Smooth muscle cell (in vitro differentiated cells): ENCODE data around the gene ZDHHC18. TPM values are rescaled to one million over a fixed set of nuclear protein-coding genes. Genes with fewer than 3 reads are reported as not detected.

ENCODE experiments used
- DNase-seq: peaks from one replicate; lab custom pipeline; 2025; ENCODE audit not compliant: unreplicated experiment; lab: John Stamatoyannopoulos, UW
- H2AFZ ChIP-seq: fragments of 200-600 bp; sonication (generic); 2 replicates; pipeline ENCODE4 v1.6.0; 2016; ENCODE audit warnings: antibody characterized with exemption, low read depth, mild to moderate bottlenecking
- H3F3A ChIP-seq: fragments of 200-600 bp; sonication (generic); 2 replicates; pipeline ENCODE4 v1.6.0; 2017; ENCODE audit warnings: antibody characterized with exemption, low read depth
- H3K27ac ChIP-seq: fragments of 200-600 bp; sonication (generic); 2 replicates; pipeline ENCODE4 v1.5.1; 2016; ENCODE audit warnings: low read depth, mild to moderate bottlenecking
- H3K27me3 ChIP-seq: fragments of 200-600 bp; sonication (generic); 2 replicates; pipeline ENCODE4 v1.6.1; 2016; ENCODE audit warnings: low read depth, mild to moderate bottlenecking
- H3K36me3 ChIP-seq: fragments of 200-600 bp; sonication (generic); 2 replicates; pipeline ENCODE4 v1.5.1; 2016; ENCODE audit warnings: low read depth
- H3K4me1 ChIP-seq: fragments of 200-600 bp; sonication (generic); 2 replicates; pipeline ENCODE4 v1.5.1; 2016; ENCODE audit warnings: low read depth
- H3K4me2 ChIP-seq: fragments of 200-600 bp; sonication (generic); 2 replicates; pipeline ENCODE4 v1.6.0; 2016; ENCODE audit warnings: mild to moderate bottlenecking
- H3K4me3 ChIP-seq: fragments of 200-600 bp; sonication (generic); 2 replicates; pipeline ENCODE4 v1.5.1; 2016; ENCODE audit warnings: mild to moderate bottlenecking
- H3K79me2 ChIP-seq: fragments of 200-600 bp; sonication (generic); 2 replicates; pipeline ENCODE4 v1.6.0; 2016; ENCODE audit warnings: low read depth, mild to moderate bottlenecking
- H3K9ac ChIP-seq: fragments of 200-600 bp; sonication (generic); 2 replicates; pipeline ENCODE4 v1.6.0; 2016; ENCODE audit warnings: low read depth
- H3K9me3 ChIP-seq: fragments of 200-600 bp; sonication (generic); replicated peaks from 2 replicates; pipeline ENCODE4 v1.5.1; 2016; ENCODE audit warnings: low read depth
- H4K20me1 ChIP-seq: fragments of 200-600 bp; sonication (generic); 2 replicates; pipeline ENCODE4 v1.6.0; 2016; ENCODE audit warnings: low read depth
- WGBS: methylation state at CpG from one replicate; pipeline ENCODE4 v1.1.7; 2016; ENCODE audit warnings: low lambda C conversion rate; 5-methylcytosine and 5-hydroxymethylcytosine counted together
- polyA plus RNA-seq: library from polyadenylated mRNA; unstranded; fragments of >200 nt; fragmentation: Nextera tagmentation; extraction: Ambion mirVana; gene quantifications from 2 replicates; pipeline ENCODE4 v1.2.1, GENCODE V29; 2016
- total RNA-seq: library from RNA; depleted of rRNA; stranded (reverse); fragments of >200 nt; gene quantifications from 2 replicates; pipeline ENCODE4 v1.2.3, GENCODE V29; 2014
- TF ChIP-seq, protein P1 (sequence below): fragments of 200-600 bp; sonication (generic); IDR thresholded peaks from 2 replicates; pipeline ENCODE4 v1.5.1; 2017; ENCODE audit warnings: borderline replicate concordance, mild to moderate bottlenecking, antibody characterized with exemption; ENCODE audit not compliant: insufficient read depth, poor library complexity, severe bottlenecking

The ZDHHC18 gene
- total and polyA plus RNA-seq, 2 experiments from 2014 or later = 20.3 to 52.5 TPM

DNA sequence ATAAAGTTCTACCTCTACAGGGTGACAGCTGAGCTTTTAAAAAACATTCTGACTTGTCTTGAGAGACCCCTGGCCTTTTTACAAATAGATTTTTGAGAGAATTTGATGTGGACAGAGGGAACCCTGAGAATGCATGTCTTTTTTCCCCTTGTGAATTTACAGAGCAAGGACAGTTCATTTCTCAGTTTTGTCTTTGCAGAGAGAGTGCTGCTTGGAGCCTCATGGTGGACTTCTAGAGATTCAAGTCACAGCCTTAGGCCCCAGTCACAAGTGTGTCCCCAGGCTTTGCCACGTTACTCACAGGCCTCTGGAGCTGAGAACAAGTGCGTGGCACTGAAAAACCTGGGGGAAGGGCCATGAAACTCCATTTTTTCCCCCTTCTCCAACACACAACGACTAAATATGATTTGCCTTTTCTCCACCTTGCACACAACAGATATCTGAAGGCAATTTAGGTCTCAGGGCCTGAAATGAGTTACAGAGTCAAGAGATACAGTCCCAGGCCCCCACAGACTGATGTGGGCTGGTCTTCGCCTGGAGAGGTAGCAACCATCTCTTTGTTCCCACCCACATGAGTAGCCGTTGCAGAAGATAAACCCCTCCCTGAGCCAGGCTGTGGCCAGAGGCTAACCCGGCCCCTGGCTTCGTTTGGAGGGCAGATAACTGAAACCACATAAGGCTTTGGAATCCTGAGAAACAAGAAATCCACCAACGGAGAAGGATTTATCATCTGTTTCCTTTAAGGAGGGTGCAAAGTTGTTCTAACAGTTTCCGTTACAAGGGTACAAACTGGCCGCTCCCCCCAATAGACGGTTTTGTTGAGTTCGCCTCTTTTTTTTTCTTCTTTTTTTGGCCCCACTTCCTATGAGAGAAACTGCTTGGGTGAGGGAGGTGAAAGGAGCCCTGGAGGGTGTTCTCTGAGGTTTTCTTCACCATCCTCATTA is 39.8 kb upstream of the ZDHHC18 start:
- 6% methylated on average over 12 of the region's 12 CpGs for WGBS

DNA sequence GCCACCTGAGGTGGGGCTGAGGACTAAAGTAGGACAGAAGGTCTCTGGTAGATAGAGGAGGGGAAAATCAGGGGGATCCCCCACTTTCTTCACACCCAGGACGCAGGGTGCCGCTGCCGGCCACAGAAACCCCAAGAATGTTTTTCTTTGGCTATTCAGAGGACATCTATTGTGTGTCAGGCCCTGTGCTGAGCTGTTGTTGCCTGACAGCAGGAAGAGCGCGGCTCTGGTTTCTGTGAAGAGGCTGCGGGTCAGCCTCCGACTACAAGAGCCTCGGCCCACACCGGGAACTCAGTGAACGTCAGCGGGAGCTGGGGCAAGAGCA is 39.1 kb upstream of the ZDHHC18 start:
- DNase-seq = no peak
- no peaks in the 10 kb centered on the region for H3K36me3 ChIP-seq
- TF ChIP-seq, protein P1, sequence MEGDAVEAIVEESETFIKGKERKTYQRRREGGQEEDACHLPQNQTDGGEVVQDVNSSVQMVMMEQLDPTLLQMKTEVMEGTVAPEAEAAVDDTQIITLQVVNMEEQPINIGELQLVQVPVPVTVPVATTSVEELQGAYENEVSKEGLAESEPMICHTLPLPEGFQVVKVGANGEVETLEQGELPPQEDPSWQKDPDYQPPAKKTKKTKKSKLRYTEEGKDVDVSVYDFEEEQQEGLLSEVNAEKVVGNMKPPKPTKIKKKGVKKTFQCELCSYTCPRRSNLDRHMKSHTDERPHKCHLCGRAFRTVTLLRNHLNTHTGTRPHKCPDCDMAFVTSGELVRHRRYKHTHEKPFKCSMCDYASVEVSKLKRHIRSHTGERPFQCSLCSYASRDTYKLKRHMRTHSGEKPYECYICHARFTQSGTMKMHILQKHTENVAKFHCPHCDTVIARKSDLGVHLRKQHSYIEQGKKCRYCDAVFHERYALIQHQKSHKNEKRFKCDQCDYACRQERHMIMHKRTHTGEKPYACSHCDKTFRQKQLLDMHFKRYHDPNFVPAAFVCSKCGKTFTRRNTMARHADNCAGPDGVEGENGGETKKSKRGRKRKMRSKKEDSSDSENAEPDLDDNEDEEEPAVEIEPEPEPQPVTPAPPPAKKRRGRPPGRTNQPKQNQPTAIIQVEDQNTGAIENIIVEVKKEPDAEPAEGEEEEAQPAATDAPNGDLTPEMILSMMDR = no peak
- H3K4me2 ChIP-seq = peak overlapping the region; percentile 89
- H3F3A ChIP-seq = peaks cover 26% of the 10 kb centered on the region
- peak overlapping the region; percentile 73 for H2AFZ ChIP-seq
- H3K4me1 ChIP-seq = peaks cover 25% of the 10 kb centered on the region
- H3K27me3 ChIP-seq = no peaks in the 10 kb centered on the region
- peak overlapping the region; percentile 81 for H3K4me3 ChIP-seq
- 4% methylated on average over 11 of the region's 11 CpGs for WGBS
- peak overlapping the region; percentile 95 for H3K27ac ChIP-seq
- peaks cover 2% of the 10 kb centered on the region for H3K79me2 ChIP-seq
- peak overlapping the region; percentile 88 for H3K9ac ChIP-seq
- no peaks in the 10 kb centered on the region for H3K9me3 ChIP-seq
- peaks cover 4% of the 10 kb centered on the region for H4K20me1 ChIP-seq

More for the DNA sequence above, 39.8 kb upstream of the ZDHHC18 start:
- H3K4me1 ChIP-seq = peaks cover 25% of the 10 kb centered on the region
- H3F3A ChIP-seq = peaks cover 29% of the 10 kb centered on the region
- H3K27ac ChIP-seq = peak overlapping the region; percentile 95
- peak overlapping the region; percentile 88 for H3K9ac ChIP-seq
- peak overlapping the region; percentile 73 for H2AFZ ChIP-seq
- H3K27me3 ChIP-seq = no peaks in the 10 kb centered on the region
- peaks cover 8% of the 10 kb centered on the region for H3K79me2 ChIP-seq
- H3K9me3 ChIP-seq = no peaks in the 10 kb centered on the region
- TF ChIP-seq, protein P1 = no peak
- peak overlapping the region; percentile 81 for H3K4me3 ChIP-seq
- peak overlapping the region; percentile 89 for H3K4me2 ChIP-seq
- H3K36me3 ChIP-seq = peaks cover 3% of the 10 kb centered on the region
- peaks cover 10% of the 10 kb centered on the region for H4K20me1 ChIP-seq
- DNase-seq = peak; percentile 32

DNA sequence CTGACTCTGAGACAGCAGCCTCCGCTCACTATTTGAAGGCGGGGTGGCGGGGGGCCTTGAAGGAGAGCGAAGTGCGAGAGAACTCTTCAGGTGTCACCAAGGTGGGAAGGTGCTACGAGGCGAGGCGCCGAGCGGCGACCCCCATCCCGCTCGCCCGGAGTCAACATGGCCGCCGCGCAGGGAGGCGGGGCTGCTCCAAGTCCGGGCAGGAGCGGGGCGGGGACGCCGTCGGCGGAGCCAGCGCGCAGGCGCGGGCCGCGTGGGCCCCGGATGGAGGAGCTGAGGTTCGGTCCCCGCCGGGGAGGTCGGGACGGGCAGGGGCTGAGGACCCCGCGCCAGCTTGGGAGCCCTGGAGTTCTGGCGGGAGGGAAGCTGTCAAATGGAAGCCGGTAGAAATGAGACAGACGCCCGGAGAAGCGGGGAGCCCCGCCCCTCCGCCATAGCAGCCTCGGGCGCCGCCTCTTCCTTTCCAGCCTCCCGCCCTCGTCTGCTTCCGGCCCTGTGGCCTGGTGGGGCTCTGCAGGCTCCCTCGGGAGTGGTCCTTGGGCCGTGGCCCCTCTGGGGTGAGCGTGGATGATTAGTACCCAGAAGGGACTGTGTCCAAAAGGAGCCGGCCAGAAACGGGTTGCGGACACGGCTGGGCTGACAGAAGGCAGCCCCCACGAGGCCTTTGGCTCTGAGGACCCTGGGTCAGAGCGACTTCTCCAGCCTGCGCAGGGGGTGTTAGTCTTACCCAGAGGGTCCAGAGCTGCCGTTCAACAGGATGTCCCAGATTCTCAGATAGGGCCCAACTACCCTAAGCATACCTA is 38.6 kb upstream of the ZDHHC18 start, which contains the start of gene PIGV:
TSS of gene PIGV (plus strand) at position 245 of the 809 bp plus-strand sequence. CDS start 2,866 bp downstream, outside the sequence.
- H3K4me2 ChIP-seq = peak within 1 kb of the TSS; percentile 89
- H3K9me3 ChIP-seq = no peaks in the 10 kb centered on the region
- no peaks in the 10 kb centered on the region for H3K27me3 ChIP-seq
- no peaks in the 10 kb centered on the region for H3K36me3 ChIP-seq
- peak within 1 kb of the TSS; percentile 81 for H3K4me3 ChIP-seq
- 2% methylated on average over 36 of the region's 63 CpGs for WGBS
- H3K4me1 ChIP-seq = peaks cover 25% of the 10 kb centered on the region
- peaks cover 3% of the 10 kb centered on the region for H4K20me1 ChIP-seq
- H3K9ac ChIP-seq = peak within 1 kb of the TSS; percentile 88
- H3K27ac ChIP-seq = peak within 1 kb of the TSS; percentile 95
- DNase-seq = peak; percentile 78
- TF ChIP-seq, protein P1 = no peak
- peak within 1 kb of the TSS; percentile 73 for H2AFZ ChIP-seq
- peaks cover 23% of the 10 kb centered on the region for H3F3A ChIP-seq
- H3K79me2 ChIP-seq = no peaks in the 10 kb centered on the region
